HEK293T (cell line): ENCODE measurements around the gene SLC22A4.

Experiments
- CTCF ChIA-PET: fragments of 350-600 bp; formaldehyde crosslinking; extraction: SDS; loops from one replicate; lab custom pipeline; 2021; ENCODE audit warnings: antibody characterized with exemption, inconsistent platforms; lab: Yijun Ruan, JAX
- POLR2A ChIA-PET: fragments of 350-600 bp; formaldehyde crosslinking; extraction: SDS; loops from one replicate; lab custom pipeline; 2020; ENCODE audit warnings: antibody characterized with exemption, inconsistent platforms; lab: Yijun Ruan, JAX
- DNase-seq: peaks from one replicate; pipeline ENCODE4 v3.0.0; 2012; ENCODE audit warnings: mixed read lengths; ENCODE audit errors: extremely low spot score
- ARNT ChIP-seq: fragments of 450-650 bp; IDR thresholded peaks from 2 replicates; pipeline ENCODE4 v1.6.1; 2017; ENCODE audit warnings: mild to moderate bottlenecking
- BHLHE40 ChIP-seq: fragments of 450-650 bp; IDR thresholded peaks from 2 replicates; pipeline ENCODE4 v1.6.1; 2016; ENCODE audit warnings: mild to moderate bottlenecking, moderate library complexity, borderline replicate concordance
- CTBP1 ChIP-seq: fragments of 450-650 bp; IDR thresholded peaks from 2 replicates; pipeline ENCODE4 v1.6.1; 2016; ENCODE audit warnings: borderline replicate concordance
- ELF4 ChIP-seq: fragments of 450-650 bp; IDR thresholded peaks from 2 replicates; pipeline ENCODE4 v1.6.1; 2017; ENCODE audit warnings: antibody characterized with exemption
- FOXA1 ChIP-seq: fragments of 450-650 bp; IDR thresholded peaks from 2 replicates; pipeline ENCODE4 v1.6.1; 2016; ENCODE audit warnings: mild to moderate bottlenecking
- FOXK2 ChIP-seq: fragments of 450-650 bp; IDR thresholded peaks from 2 replicates; pipeline ENCODE4 v1.6.1; 2016; ENCODE audit warnings: mild to moderate bottlenecking
- FOXM1 ChIP-seq: fragments of 450-650 bp; IDR thresholded peaks from 2 replicates; pipeline ENCODE4 v1.6.1; 2017; ENCODE audit warnings: mild to moderate bottlenecking, borderline replicate concordance
- HDGF ChIP-seq: fragments of 450-650 bp; IDR thresholded peaks from 2 replicates; pipeline ENCODE4 v1.6.1; 2017; ENCODE audit warnings: antibody characterized with exemption, borderline replicate concordance
- L3MBTL2 ChIP-seq: fragments of 450-650 bp; conservative IDR thresholded peaks from 2 replicates; pipeline ENCODE4 v1.6.1; 2016; ENCODE audit warnings: mild to moderate bottlenecking
- LEF1 ChIP-seq: fragments of 450-650 bp; IDR thresholded peaks from 2 replicates; pipeline ENCODE4 v1.6.1; 2017; ENCODE audit warnings: mild to moderate bottlenecking, borderline replicate concordance
- NFRKB ChIP-seq: fragments of 450-650 bp; IDR thresholded peaks from 2 replicates; pipeline ENCODE4 v1.6.1; 2016; ENCODE audit warnings: mild to moderate bottlenecking, moderate library complexity
- SP1 ChIP-seq: fragments of 450-650 bp; IDR thresholded peaks from 2 replicates; pipeline ENCODE4 v1.6.1; 2017
- SUZ12 ChIP-seq: fragments of 450-650 bp; IDR thresholded peaks from 2 replicates; pipeline ENCODE4 v1.6.1; 2016; ENCODE audit warnings: mild to moderate bottlenecking
- TARDBP ChIP-seq: fragments of 450-650 bp; IDR thresholded peaks from 2 replicates; pipeline ENCODE4 v1.6.1; 2016
- ZNF384 ChIP-seq: fragments of 450-650 bp; IDR thresholded peaks from 2 replicates; pipeline ENCODE4 v1.6.1; 2016
- TF ChIP-seq, protein P1 (sequence below): fragments of 450-650 bp; IDR thresholded peaks from 2 replicates; pipeline ENCODE4 v1.6.1; 2016

SLC22A4 gene

DNA sequence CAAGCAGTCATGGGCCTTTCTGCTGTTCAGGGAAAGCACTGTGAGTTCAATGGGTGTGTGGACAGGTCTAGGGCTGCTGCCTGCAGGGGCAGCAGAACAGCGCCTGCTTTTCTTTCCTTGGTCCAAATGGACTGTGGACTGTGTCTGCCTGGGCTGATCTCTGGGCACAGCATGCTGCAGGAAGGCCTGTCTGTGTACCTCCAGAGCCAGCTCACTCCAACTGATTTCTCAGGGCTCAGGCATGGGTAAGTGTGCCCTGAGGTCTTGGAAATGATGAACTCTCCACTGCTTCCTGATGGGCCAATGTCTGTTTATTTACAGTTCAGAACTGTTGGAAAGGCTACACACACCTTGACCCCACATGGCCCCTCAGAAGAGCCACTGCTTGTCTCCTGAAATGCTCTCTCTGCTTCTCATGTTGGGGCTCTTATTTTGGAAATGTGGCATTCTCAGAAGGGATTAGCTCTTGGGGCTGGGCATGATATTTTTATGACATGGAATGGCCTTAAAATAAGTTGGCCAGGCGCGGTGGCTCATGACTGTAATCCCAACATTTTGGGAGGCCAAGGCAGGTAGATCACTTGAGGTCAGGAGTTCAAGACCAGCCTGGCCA lies 27.0 kb downstream of the SLC22A4 start:
- CTCF ChIA-PET = no interaction called here

DNA sequence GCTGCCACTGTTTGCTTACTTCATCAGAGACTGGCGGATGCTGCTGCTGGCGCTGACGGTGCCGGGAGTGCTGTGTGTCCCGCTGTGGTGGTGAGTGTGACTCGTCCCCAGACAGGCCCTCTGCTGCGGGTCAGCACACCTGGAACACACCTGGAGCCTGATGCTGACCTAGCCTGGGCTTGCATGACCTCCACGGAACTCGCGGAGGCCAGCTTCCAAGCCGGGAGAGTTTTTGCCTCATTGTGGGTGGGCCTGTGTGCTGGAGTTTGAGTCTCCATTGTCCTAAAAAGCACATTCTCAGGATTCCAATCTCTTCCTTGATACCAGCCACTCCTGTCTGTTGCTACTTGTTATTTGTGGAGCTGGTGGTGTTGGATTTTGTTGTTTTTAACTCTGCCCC lies 28.1 kb downstream of the SLC22A4 start:
- POLR2A ChIA-PET = no interaction called here
- DNase-seq = no peak
- TF ChIP-seq FOXM1 (no peak), FOXK2 (no peak)
- CTCF ChIA-PET = no interaction called here

More for the DNA sequence above, 27.0 kb downstream of the SLC22A4 start:
- TF ChIP-seq L3MBTL2 (no peak), ARNT (no peak), FOXK2 (no peak), SP1 (no peak), FOXA1 (no peak), TARDBP (no peak), HDGF (no peak), CTBP1 (no peak), FOXM1 (no peak), ZNF384 (no peak), NFRKB (no peak), ELF4 (no peak), LEF1 (no peak), SUZ12 (no peak), BHLHE40 (no peak)
- TF ChIP-seq, protein P1, sequence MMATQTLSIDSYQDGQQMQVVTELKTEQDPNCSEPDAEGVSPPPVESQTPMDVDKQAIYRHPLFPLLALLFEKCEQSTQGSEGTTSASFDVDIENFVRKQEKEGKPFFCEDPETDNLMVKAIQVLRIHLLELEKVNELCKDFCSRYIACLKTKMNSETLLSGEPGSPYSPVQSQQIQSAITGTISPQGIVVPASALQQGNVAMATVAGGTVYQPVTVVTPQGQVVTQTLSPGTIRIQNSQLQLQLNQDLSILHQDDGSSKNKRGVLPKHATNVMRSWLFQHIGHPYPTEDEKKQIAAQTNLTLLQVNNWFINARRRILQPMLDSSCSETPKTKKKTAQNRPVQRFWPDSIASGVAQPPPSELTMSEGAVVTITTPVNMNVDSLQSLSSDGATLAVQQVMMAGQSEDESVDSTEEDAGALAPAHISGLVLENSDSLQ = no peak
- no peak for DNase-seq
- POLR2A ChIA-PET = no interaction called here

DNA sequence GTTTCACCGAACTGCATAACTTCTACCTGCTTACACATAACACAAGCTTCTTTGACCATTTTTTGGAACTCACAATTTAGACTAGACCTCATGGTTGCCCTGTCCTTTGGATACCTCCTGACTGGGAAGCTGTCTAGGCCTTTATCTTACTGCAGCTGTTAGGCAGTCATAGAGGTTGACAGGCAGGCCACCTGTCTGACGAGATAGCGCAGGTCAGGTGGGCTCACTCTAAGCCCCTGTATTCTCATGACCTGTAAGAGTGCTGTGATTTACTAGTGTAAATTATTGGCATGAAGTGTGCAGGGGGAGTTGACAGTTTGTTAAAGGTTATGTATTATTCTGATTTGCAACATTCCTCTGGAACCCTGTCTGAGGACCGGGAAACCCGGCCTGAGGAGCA lies 29.0 kb downstream of the SLC22A4 start:
- no peak for DNase-seq
- CTCF ChIA-PET = interaction anchor here (0.5 kb wide), 1 partner anchor 143 kb away, joined by 9 read pairs; no protein-coding TSS in a partner anchor
- TF ChIP-seq NFRKB (no peak), FOXK2 (no peak), TARDBP (no peak), ARNT (no peak), FOXM1 (no peak), SUZ12 (no peak), ELF4 (no peak), LEF1 (no peak)
- POLR2A ChIA-PET = interaction anchor here (1.7 kb wide), 1 partner anchor 30 kb away, joined by 13 read pairs; the partner anchor contains the start of gene SLC22A4

DNA sequence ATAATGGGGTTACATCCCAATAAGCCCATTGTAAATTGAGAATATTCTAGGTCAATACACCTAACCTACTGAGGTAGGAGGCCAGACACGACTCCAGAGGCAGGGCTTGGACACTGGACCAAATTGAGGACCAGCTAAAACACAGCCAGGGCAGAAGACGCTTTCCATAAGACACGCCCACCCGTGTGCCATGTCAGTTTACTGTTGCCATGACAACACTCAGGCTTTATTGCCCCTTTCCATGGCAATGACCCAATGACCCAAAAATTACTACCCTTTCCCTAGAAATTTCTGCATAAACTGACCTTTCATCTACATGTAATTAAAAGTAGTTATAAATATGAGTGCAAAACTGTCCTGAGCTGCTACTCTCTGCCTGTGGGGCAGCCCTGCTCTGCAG lies 31.5 kb downstream of the SLC22A4 start:
- ChIA-PET CTCF (interaction anchor here (1.2 kb wide), 1 partner anchor 145 kb away, joined by 4 read pairs; no protein-coding TSS in a partner anchor), POLR2A (interaction anchor here (1.2 kb wide), 1 partner anchor 44 kb away, joined by 3 read pairs; the partner anchor contains the start of gene SLC22A5)
- no peak for DNase-seq
- no peak for TF ChIP-seq CTBP1
- TF ChIP-seq, protein P1 = 0 out of 2 replicates have a peak, but pooled peaks have one; percentile 10

DNA sequence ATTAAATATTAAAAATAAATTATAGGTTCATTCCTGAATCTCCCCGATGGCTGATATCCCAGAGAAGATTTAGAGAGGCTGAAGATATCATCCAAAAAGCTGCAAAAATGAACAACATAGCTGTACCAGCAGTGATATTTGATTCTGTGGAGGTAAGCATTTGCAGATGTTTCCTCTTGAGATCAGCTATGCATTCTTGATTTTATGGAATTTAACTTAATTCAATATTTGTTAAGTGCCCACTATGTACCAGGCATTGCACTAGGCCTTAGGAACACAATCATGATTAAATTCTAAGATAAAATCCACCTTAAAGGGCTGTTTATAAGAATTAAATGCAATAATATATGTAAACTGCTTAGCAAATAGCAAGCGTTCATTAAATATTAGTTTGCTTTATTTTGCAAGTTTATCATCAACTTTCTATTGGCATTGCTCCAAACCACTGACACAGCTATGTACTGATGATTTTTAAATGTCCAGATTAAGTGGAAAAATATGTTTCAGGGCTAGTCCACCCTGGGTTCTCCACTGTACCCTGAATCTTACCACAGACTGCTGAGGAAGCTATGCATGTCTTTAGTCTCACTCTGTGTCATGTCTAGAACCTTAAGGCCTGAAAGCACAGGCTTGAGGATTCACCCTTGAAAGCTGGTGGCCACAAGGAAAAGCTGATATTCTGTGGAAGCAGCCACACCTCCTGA lies 33.2 kb downstream of the SLC22A4 start:
- no peak for DNase-seq
- TF ChIP-seq LEF1 = no peak
- ChIA-PET CTCF (interaction anchor here (0.7 kb wide), 1 partner anchor 251 kb away, joined by 3 read pairs; no protein-coding TSS in a partner anchor), POLR2A (interaction anchor here (1.1 kb wide), 1 partner anchor 34 kb away, joined by 5 read pairs; no protein-coding TSS in a partner anchor)

DNA sequence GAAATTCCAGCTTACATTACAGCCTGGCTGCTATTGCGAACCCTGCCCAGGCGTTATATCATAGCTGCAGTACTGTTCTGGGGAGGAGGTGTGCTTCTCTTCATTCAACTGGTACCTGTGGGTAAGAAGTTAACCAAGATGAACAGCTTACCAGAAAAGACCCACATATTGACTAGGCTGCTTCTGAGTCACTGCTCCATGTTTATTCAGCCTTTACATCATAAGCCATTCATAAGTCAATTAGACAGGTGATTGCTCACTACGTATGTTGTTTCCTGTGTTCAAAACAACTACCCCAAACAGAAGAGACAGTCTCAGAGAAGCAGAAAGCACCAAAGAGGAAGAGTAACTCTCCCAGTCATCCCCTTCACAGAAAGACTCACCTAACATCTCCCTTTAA lies 40.6 kb downstream of the SLC22A4 start:
- ChIA-PET CTCF (no interaction called here), POLR2A (interaction anchor here (1.1 kb wide), 1 partner anchor 41 kb away, joined by 3 read pairs; the partner anchor contains the start of gene SLC22A4)
- TF ChIP-seq SP1 = no peak
- no peak for TF ChIP-seq ARNT
- TF ChIP-seq NFRKB = no peak
- TF ChIP-seq L3MBTL2 = no peak
- TF ChIP-seq SUZ12 = no peak
- TF ChIP-seq BHLHE40 = no peak
- TF ChIP-seq LEF1 = no peak
- no peak for TF ChIP-seq CTBP1
- TF ChIP-seq, protein P1 = no peak
- no peak for TF ChIP-seq FOXK2
- no peak for TF ChIP-seq FOXM1
- no peak for TF ChIP-seq FOXA1
- TF ChIP-seq ZNF384 = no peak
- DNase-seq = no peak

DNA sequence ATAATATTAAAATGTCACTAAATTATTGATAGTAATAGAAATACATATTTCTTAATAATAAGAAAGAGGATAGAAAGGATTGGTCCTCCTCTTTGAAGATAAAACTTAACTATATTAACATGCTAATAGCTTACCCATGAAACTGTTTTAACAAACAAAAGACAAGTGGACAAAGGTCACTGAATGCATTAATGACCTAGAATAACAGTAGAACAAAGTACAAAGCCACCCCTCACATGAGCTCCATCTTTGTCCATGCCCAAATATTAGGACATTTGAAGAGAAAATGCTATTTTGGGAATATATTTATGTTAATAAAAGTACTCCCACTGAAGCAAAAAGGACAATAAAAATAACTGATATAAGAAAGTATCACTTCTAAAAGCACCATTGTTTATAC lies 41.2 kb downstream of the SLC22A4 start:
- POLR2A ChIA-PET = interaction anchor here (1.0 kb wide), 1 partner anchor 41 kb away, joined by 3 read pairs; the partner anchor contains the start of gene SLC22A4
- TF ChIP-seq ELF4 = no peak
- TF ChIP-seq SP1 = no peak
- no peak for TF ChIP-seq SUZ12
- no peak for TF ChIP-seq FOXA1
- no peak for TF ChIP-seq HDGF
- TF ChIP-seq CTBP1 = no peak
- TF ChIP-seq ZNF384 = no peak
- no peak for TF ChIP-seq ARNT
- TF ChIP-seq, protein P1 = no peak
- TF ChIP-seq LEF1 = no peak
- TF ChIP-seq NFRKB = no peak
- TF ChIP-seq TARDBP = no peak
- TF ChIP-seq FOXK2 = no peak
- CTCF ChIA-PET = no interaction called here

More for the DNA sequence above, 41.2 kb downstream of the SLC22A4 start:
- DNase-seq = no peak
